Stomach (tissue), 9 donors: ENCODE results near the gene NDN. TPM values are rescaled to one million over a fixed set of nuclear protein-coding genes. Genes with fewer than 3 reads are reported as not detected.

Experiments
- DNase-seq, 2 donors: peaks; one replicate each; pipeline versions ENCODE4 v3.0.0 to v3.0.0-alpha.2; 2013 to 2019
- H3K27ac ChIP-seq, 5 donors: fragments of 200-600 bp in 4 of 5; sonication (generic) in 4 of 5; one replicate each; pipeline ENCODE4 v1.5.1; 2013 to 2019; ENCODE audit warnings: mild to moderate bottlenecking in 1 of 5, moderate library complexity in 1 of 5
- H3K27me3 ChIP-seq, 3 donors: fragments of 200-600 bp; sonication (generic); one replicate each; pipeline ENCODE4 v1.5.1; 2017 to 2019; ENCODE audit warnings: mixed run types in 1 of 3
- H3K36me3 ChIP-seq, 4 donors: fragments of 200-600 bp; sonication (generic); 1 replicate in 3 of 4; 2 replicates in 1 of 4; pipeline ENCODE4 v1.5.1; 2016 to 2019
- H3K4me1 ChIP-seq, 4 donors: fragments of 200-600 bp; sonication (generic); one replicate each; pipeline ENCODE4 v1.5.1; 2016 to 2019
- H3K4me3 ChIP-seq, 4 donors: fragments of 200-600 bp; sonication (generic) in 3 of 4; one replicate each; pipeline ENCODE4 v1.5.1; 2016 to 2019; ENCODE audit warnings: mild to moderate bottlenecking in 1 of 4
- H3K9me3 ChIP-seq, 4 donors: fragments of 200-600 bp; sonication (generic); one replicate each; pipeline ENCODE4 v1.5.1; 2016 to 2019
- EP300 ChIP-seq: sonication (generic); formaldehyde crosslinking; IDR thresholded peaks from one replicate; pipeline ENCODE4 v1.6.1; 2017; ENCODE audit warnings: antibody characterized with exemption
- POLR2A ChIP-seq, 4 donors: fragments of 450-650 bp; IDR thresholded peaks; one replicate each; pipeline ENCODE4 v1.6.1; 2016; ENCODE audit warnings: antibody characterized with exemption in 4 of 4, control low read depth in 2 of 4, mild to moderate bottlenecking in 1 of 4, moderate library complexity in 1 of 4
- POLR2AphosphoS5 ChIP-seq, 3 donors: sonication (generic); formaldehyde crosslinking; IDR thresholded peaks; one replicate each; pipeline ENCODE4 v1.6.1; 2016; ENCODE audit warnings: antibody characterized with exemption in 3 of 3
- WGBS, 5 donors: extraction: QIAGEN DNeasy Blood & Tissue Kit in 3 of 5; methylation state at CpG; one replicate each; pipeline versions ENCODE4 v1.1.5 to v1.1.7; 2013 to 2018; 5-methylcytosine and 5-hydroxymethylcytosine counted together
- intact Hi-C: fragments of 100-400 bp; cut with DNase I; formaldehyde crosslinking; loops from one replicate; pipeline ENCODE4 v1.15.1; 2023; ENCODE audit warnings: low total_unique reads
- polyA plus RNA-seq, 3 donors: library from polyadenylated mRNA; stranded (reverse); fragments of 200-250 nt; gene quantifications; one replicate each; pipeline ENCODE4 v1.2.3, GENCODE V29; 2013
- total RNA-seq, 5 donors: library from RNA; depleted of rRNA; stranded (reverse); fragments of >200 nt; gene quantifications; one replicate each; pipeline versions ENCODE4 v1.1.0 to v1.2.3, GENCODE V29; 2014 to 2016
- TF ChIP-seq, protein P1 (sequence below), 7 experiments: fragments of 450-650 bp in 4 of 7; fragments of 200-600 bp in 3 of 7; sonication (generic) in 3 of 7; IDR thresholded peaks; one replicate each; pipeline ENCODE4 v1.5.1; 2016 to 2019; ENCODE audit warnings: antibody characterized with exemption in 7 of 7, control low read depth in 2 of 7, mild to moderate bottlenecking in 1 of 7
- donor health status: healthy with polysubstance abuse.
- donor health status: Bipolar disorder and iron deficiency.
- donor health status: healthy.

Gene NDN
- total and polyA plus RNA-seq, 8 donors: 7.6 to 38.6 (median 23.4) TPM

DNA sequence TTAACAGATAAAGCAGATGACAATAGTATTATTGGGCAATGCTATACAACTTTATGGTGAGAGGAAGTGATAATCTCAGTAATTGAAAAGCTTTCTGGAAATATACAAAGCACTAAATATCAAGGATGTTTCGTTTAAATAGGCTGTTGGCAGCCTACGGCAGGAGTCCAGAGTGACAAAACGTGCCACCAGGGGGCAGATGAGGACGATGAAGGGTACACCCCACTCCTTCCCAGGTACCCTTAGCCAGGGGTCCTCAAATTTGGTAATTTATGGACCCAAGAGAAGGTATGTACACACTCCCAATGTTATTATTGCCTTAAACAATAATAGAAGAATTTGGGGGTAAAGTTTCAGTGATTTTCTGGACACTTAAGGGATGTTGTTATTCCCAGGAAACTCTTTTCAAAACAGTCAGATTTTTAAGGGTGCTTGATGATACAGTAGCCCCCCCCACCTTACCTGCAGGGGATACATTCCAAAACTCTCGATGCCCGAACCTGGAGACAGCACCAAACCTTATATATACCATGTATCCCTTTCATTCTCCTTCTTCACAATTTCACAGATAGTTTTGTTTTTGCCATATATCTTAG lies 38.1 kb downstream of the NDN start:
- 11 to 34% (median 22%) methylated on average over 6 of the region's 6 CpGs for WGBS, 5 donors
- H3K4me1 ChIP-seq: peaks cover 0 to 10% (median 3%) of the 10 kb centered on the region in 4 donors
- intact Hi-C loops: loop anchor here (10.0 kb wide), 1 partner anchor 226 kb away; no protein-coding TSS in a partner anchor
- no peak overlapping the region for H3K27ac ChIP-seq
- H3K4me3 ChIP-seq: no peak overlapping the region
- peak; percentile 48 to 70 for DNase-seq
- H3K27me3 ChIP-seq: peaks cover 0 to 54% (median 10%) of the 10 kb centered on the region in 3 donors
- H3K9me3 ChIP-seq: no peaks in the 10 kb centered on the region
- no peaks in the 10 kb centered on the region for H3K36me3 ChIP-seq
- TF ChIP-seq POLR2AphosphoS5 (IDR thresholded peaks at IDR 0.05): no peak
- TF ChIP-seq EP300: no peak
- TF ChIP-seq, protein P1, sequence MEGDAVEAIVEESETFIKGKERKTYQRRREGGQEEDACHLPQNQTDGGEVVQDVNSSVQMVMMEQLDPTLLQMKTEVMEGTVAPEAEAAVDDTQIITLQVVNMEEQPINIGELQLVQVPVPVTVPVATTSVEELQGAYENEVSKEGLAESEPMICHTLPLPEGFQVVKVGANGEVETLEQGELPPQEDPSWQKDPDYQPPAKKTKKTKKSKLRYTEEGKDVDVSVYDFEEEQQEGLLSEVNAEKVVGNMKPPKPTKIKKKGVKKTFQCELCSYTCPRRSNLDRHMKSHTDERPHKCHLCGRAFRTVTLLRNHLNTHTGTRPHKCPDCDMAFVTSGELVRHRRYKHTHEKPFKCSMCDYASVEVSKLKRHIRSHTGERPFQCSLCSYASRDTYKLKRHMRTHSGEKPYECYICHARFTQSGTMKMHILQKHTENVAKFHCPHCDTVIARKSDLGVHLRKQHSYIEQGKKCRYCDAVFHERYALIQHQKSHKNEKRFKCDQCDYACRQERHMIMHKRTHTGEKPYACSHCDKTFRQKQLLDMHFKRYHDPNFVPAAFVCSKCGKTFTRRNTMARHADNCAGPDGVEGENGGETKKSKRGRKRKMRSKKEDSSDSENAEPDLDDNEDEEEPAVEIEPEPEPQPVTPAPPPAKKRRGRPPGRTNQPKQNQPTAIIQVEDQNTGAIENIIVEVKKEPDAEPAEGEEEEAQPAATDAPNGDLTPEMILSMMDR (IDR thresholded peaks at IDR 0.05): peak in 3 of 7 experiments; percentile 35 to 59 (median 46)

DNA sequence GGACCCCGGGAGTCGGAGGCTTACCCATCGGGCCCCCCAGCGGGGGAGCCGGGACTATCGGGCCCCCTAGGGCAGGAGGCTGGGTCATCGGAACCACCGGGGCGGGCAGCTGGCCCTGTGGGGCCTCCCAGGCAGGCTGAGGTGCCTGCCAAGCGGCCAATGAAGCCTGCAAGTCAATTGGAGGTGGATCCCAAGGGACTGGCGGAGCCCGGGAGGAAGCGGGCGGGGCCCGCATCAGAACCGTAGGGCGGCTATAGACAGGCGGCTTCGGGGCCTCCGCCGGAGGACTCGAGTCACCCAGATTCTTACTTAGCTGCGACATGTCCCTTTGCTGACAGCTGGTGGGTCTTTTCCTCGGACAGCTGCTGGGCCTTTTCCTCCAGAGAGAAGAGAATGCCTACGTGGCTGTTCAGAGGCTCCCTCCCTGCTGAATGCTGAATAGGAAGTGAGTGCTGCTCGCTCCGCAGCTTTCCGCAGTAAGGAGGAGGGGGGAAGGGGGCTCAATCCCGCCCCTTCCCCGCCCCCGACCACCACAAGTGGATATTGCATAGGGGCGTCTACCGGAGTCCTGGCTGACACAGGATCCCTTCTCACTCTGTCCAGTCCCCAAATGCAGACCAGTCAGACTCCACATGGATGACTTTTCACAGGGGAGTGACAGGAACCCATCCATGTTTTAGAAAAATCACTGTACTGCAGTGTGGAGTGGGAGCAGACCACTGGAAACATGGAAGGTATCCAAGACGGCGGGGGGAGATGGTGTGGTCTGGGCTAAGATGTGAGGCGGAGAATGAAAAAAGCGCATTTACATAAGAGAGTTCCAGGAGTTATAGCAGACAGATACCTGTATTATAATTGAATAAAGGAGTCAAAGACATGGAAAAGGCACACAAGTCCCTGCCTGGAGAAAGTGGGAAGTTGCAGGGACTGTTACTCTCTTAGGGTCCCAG lies 39.4 kb downstream of the NDN start, which contains the start of gene MAGEL2:
Gene MAGEL2 (minus strand): TSS at position 447 of the 950 bp plus-strand sequence. CDS start 125 bp downstream, at position 322.
- intact Hi-C loops: loop anchor here (10.0 kb wide), 1 partner anchor 227 kb away; no protein-coding TSS in a partner anchor
- peak within 1 kb of the TSS; percentile 20 to 35 (median 27) for H3K4me3 ChIP-seq
- no peak for TF ChIP-seq EP300
- TF ChIP-seq, protein P1 (IDR thresholded peaks at IDR 0.05): no peak
- TF ChIP-seq POLR2AphosphoS5 (IDR thresholded peaks at IDR 0.05): no peak
- no peaks in the 10 kb centered on the region for H3K36me3 ChIP-seq
- H3K27ac ChIP-seq: no peak within 1 kb of the TSS
- H3K4me1 ChIP-seq: peaks cover 0 to 10% (median 3%) of the 10 kb centered on the region in 4 donors
- H3K27me3 ChIP-seq: peaks cover 0 to 54% (median 10%) of the 10 kb centered on the region in 3 donors
- WGBS, 5 donors: 25 to 55% (median 44%) methylated on average over 18 to 37 of the region's 37 CpGs
- DNase-seq: peak in 1 of 2 donors; percentile 84
- H3K9me3 ChIP-seq: no peaks in the 10 kb centered on the region

DNA sequence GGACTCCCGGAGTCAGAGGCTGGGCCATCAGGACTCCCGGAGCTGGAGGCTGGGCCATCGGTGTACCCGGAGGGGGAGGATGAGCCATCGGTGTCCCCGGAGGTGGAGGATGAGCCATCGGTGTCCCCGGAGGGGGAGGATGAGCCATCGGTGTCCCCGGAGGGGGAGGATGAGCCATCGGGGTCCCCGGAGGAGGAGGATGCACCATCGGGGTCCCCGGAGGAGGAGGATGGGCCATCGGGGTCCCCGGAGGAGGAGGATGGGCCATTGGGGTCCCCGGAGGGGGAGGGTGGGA lies 40.2 kb downstream of the NDN start:
- 76 to 85% (median 80%) methylated on average over 14 to 17 of the region's 17 CpGs for WGBS, 5 donors
- no peak overlapping the region for H3K27ac ChIP-seq
- intact Hi-C loops: loop anchor here (10.0 kb wide), 1 partner anchor 228 kb away; no protein-coding TSS in a partner anchor
- H3K4me1 ChIP-seq: peaks cover 0 to 10% (median 3%) of the 10 kb centered on the region in 4 donors
- H3K27me3 ChIP-seq: peaks cover 0 to 60% (median 10%) of the 10 kb centered on the region in 3 donors
- TF ChIP-seq EP300: no peak
- TF ChIP-seq, protein P1 (IDR thresholded peaks at IDR 0.05): no peak
- no peak for TF ChIP-seq POLR2AphosphoS5 (IDR thresholded peaks at IDR 0.05)
- no peak for TF ChIP-seq POLR2A (IDR thresholded peaks at IDR 0.05)
- H3K9me3 ChIP-seq: no peaks in the 10 kb centered on the region
- peak overlapping the region; percentile 20 to 35 (median 27) for H3K4me3 ChIP-seq
- no peaks in the 10 kb centered on the region for H3K36me3 ChIP-seq
- no peak for DNase-seq
